MCF 10A (cell line): ENCODE results near the gene HSFX4. TPM values are rescaled to one million over a fixed set of nuclear protein-coding genes. Genes with fewer than 3 reads are reported as not detected.
A peak's percentile ranks its signal among the peaks of the same experiment; 100 is the strongest.
"Not testable (repeated sequence)": the region's sequence is repeated elsewhere in the genome, so short reads cannot be mapped to it uniquely, and the experiment has no call there.

Source experiments
- BruUV-seq: library from RNA; stranded (reverse); fragments of 400-500 nt; replicated peaks from 2 replicates; lab custom pipeline; 2021; lab: Mats Ljungman, UMichigan
- CTCF ChIA-PET: fragments of 300-600 bp; sonication (Branson Sonifier 250); formaldehyde crosslinking; extraction: SDS; loops from one replicate; lab custom pipeline; 2021; ENCODE audit warnings: antibody characterized with exemption, inconsistent platforms; lab: Yijun Ruan, JAX
- POLR2A ChIA-PET: fragments of 300-600, 350-650 bp; sonication (Branson Sonifier 250); formaldehyde crosslinking; extraction: SDS; loops from one replicate; lab custom pipeline; 2020; ENCODE audit warnings: antibody characterized with exemption, inconsistent platforms; lab: Yijun Ruan, JAX
- DNase-seq: peaks from one replicate; pipeline ENCODE4 v3.0.0-alpha.2; 2018; ENCODE audit not compliant: unreplicated experiment
- H3K27ac Mint-ChIP-seq: one replicate; pipeline ENCODE4 v1.8.0; 2022; ENCODE audit warnings: mild to moderate bottlenecking, low read depth, mixed read lengths; ENCODE audit not compliant: unreplicated experiment
- H3K27me3 Mint-ChIP-seq: one replicate; pipeline ENCODE4 v1.8.0; 2022; ENCODE audit warnings: mixed read lengths; ENCODE audit not compliant: insufficient read depth, unreplicated experiment
- H3K36me3 Mint-ChIP-seq: one replicate; pipeline ENCODE4 v1.8.0; 2022; ENCODE audit warnings: mild to moderate bottlenecking, moderate library complexity, mixed read lengths; ENCODE audit not compliant: insufficient read depth, unreplicated experiment
- H3K4me1 Mint-ChIP-seq: one replicate; pipeline ENCODE4 v1.8.0; 2022; ENCODE audit warnings: mixed read lengths; ENCODE audit not compliant: insufficient read depth, unreplicated experiment
- H3K4me3 Mint-ChIP-seq: one replicate; pipeline ENCODE4 v1.8.0; 2022; ENCODE audit warnings: mild to moderate bottlenecking, moderate library complexity, mixed read lengths; ENCODE audit not compliant: unreplicated experiment
- H3K9me3 Mint-ChIP-seq: one replicate; pipeline ENCODE4 v1.8.0; 2022; ENCODE audit warnings: mixed read lengths; ENCODE audit not compliant: unreplicated experiment
- CTCF ChIP-seq: fragments of 200-600 bp; IDR thresholded peaks from one replicate; pipeline ENCODE4 v1.8.0; 2022; ENCODE audit warnings: antibody characterized with exemption, mild to moderate bottlenecking; ENCODE audit not compliant: unreplicated experiment
- intact Hi-C: fragments of 100-400 bp; cut with micrococcal nuclease; formaldehyde crosslinking; loops from 2 replicates; pipeline ENCODE4 v1.14.1; 2022
- total RNA-seq: library from RNA; stranded (reverse); gene quantifications from 2 replicates; pipeline ENCODE4 v1.2.3, GENCODE V29; 2022

The HSFX4 gene
- total RNA-seq, 1 experiment from 2014 or later: not detected

GRCh38 chrX:149940674-149941024 lies 11.3 kb downstream of the HSFX4 start:
- ChIA-PET CTCF (interaction anchor here (0.6 to 1.4 kb wide), 8 partner anchors 8 to 1723 kb away, joined by 3 to 9 read pairs (median 3); no protein-coding TSS in a partner anchor), POLR2A (interaction anchor here (0.7 to 3.8 kb wide), 5 partner anchors 43 to 752 kb away, joined by 3 to 58 read pairs (median 7); partner anchors contain the start of genes EOLA1, MTM1 and MTMR1)
- H3K4me3 Mint-ChIP-seq: peak overlapping the region; percentile 84
- peak; percentile 26 for TF ChIP-seq CTCF
- peaks cover 29% of the 10 kb centered on the region for H3K27me3 Mint-ChIP-seq
- BruUV-seq, intact Hi-C loops, DNase-seq, H3K36me3 Mint-ChIP-seq, H3K9me3 Mint-ChIP-seq, H3K4me1 Mint-ChIP-seq: not testable (repeated sequence)
- H3K27ac Mint-ChIP-seq: peak overlapping the region; percentile 100

GRCh38 chrX:149945087-149945670 lies 15.8 kb downstream of the HSFX4 start:
- intact Hi-C loops, BruUV-seq, CTCF ChIA-PET, DNase-seq, POLR2A ChIA-PET, H3K4me3 Mint-ChIP-seq, H3K36me3 Mint-ChIP-seq, H3K27ac Mint-ChIP-seq, H3K4me1 Mint-ChIP-seq, H3K9me3 Mint-ChIP-seq: not testable (repeated sequence)
- peaks cover 46% of the 10 kb centered on the region for H3K27me3 Mint-ChIP-seq

- POLR2A ChIA-PET, H3K27ac Mint-ChIP-seq, CTCF ChIA-PET, DNase-seq, BruUV-seq, H3K4me3 Mint-ChIP-seq, H3K4me1 Mint-ChIP-seq, H3K36me3 Mint-ChIP-seq, intact Hi-C loops, H3K9me3 Mint-ChIP-seq: not testable (repeated sequence)
- H3K27me3 Mint-ChIP-seq: peaks cover 46% of the 10 kb centered on the region
These were observed 16.4 kb downstream of the HSFX4 start for GRCh38 chrX:149945820-149946219.

GRCh38 chrX:149946932-149947331 lies 17.6 kb downstream of the HSFX4 start:
- intact Hi-C loops, H3K4me3 Mint-ChIP-seq, DNase-seq, H3K36me3 Mint-ChIP-seq, H3K4me1 Mint-ChIP-seq, BruUV-seq, H3K27ac Mint-ChIP-seq, CTCF ChIA-PET, POLR2A ChIA-PET, H3K9me3 Mint-ChIP-seq: not testable (repeated sequence)
- peaks cover 46% of the 10 kb centered on the region for H3K27me3 Mint-ChIP-seq

- H3K4me1 Mint-ChIP-seq: no peaks in the 10 kb centered on the region
- ChIA-PET POLR2A (no interaction called here), CTCF (interaction anchor here (1.0 to 1.8 kb wide), 3 partner anchors 8 to 733 kb away, joined by 3 to 9 read pairs (median 3); no protein-coding TSS in a partner anchor)
- H3K9me3 Mint-ChIP-seq: no peaks in the 10 kb centered on the region
- TF ChIP-seq CTCF: no peak
- H3K27ac Mint-ChIP-seq: no peak overlapping the region
- peaks cover 43% of the 10 kb centered on the region for H3K27me3 Mint-ChIP-seq
- intact Hi-C loops: no loop called here
- no TSS peak for BruUV-seq
- H3K36me3 Mint-ChIP-seq: peaks cover 11% of the 10 kb centered on the region
- no peak overlapping the region for H3K4me3 Mint-ChIP-seq
- DNase-seq: no peak
These were observed 18.6 kb downstream of the HSFX4 start for GRCh38 chrX:149948016-149948415.
